PC-3 (cell line): ENCODE measurements around the gene JMJD6. TPM values are rescaled to one million over a fixed set of nuclear protein-coding genes. Genes with fewer than 3 reads are reported as not detected.

ENCODE experiments used
- ATAC-seq: fragments of 200-7000 bp; cut with Tn5 transposase; 2 replicates; pipeline ENCODE4 v1.9.1; 2020; ENCODE audit warnings: mild to moderate bottlenecking, moderate library complexity
- BruUV-seq: library from RNA; stranded (reverse); fragments of 400-500 nt; replicated peaks from 2 replicates; lab custom pipeline; 2021; lab: Mats Ljungman, UMichigan
- CTCF ChIA-PET: fragments of 300-600 bp; sonication (Branson Sonifier 250); formaldehyde crosslinking; loops from one replicate; lab custom pipeline; 2022; ENCODE audit warnings: antibody characterized with exemption; lab: Charles Lee
- POLR2A ChIA-PET: fragments of 300-600 bp; sonication (Branson Sonifier 250); formaldehyde crosslinking; loops from one replicate; lab custom pipeline; 2022; ENCODE audit warnings: antibody characterized with exemption; ENCODE audit not compliant: unreplicated experiment; lab: Charles Lee
- DNase-seq: peaks from one replicate; pipeline ENCODE4 v3.0.0-alpha.2; 2015
- H2AFZ ChIP-seq: fragments of 300-600 bp; sonication (generic); 2 replicates; pipeline ENCODE4 v1.6.0; 2016; ENCODE audit warnings: antibody characterized with exemption, low read length
- H3F3A ChIP-seq: fragments of 300-600 bp; sonication (generic); one replicate; pipeline ENCODE4 v1.6.0; 2017; ENCODE audit warnings: antibody characterized with exemption, low read length, control low read depth, mild to moderate bottlenecking; ENCODE audit not compliant: unreplicated experiment
- H3K27ac ChIP-seq: fragments of 300-600 bp; sonication (generic); 2 replicates; pipeline ENCODE4 v1.5.1; 2016; ENCODE audit warnings: mild to moderate bottlenecking, low read length
- H3K27me3 ChIP-seq: fragments of 300-600 bp; sonication (generic); 2 replicates; pipeline ENCODE4 v1.6.1; 2016; ENCODE audit warnings: low read length, mixed read lengths
- H3K36me3 ChIP-seq: fragments of 300-600 bp; sonication (generic); 2 replicates; pipeline ENCODE4 v1.6.1; 2016; ENCODE audit warnings: low read depth, mixed run types, low read length, mixed read lengths
- H3K4me1 ChIP-seq: fragments of 300-600 bp; sonication (generic); 2 replicates; pipeline ENCODE4 v1.5.1; 2016; ENCODE audit warnings: low read length; ENCODE audit not compliant: insufficient read depth
- H3K4me2 ChIP-seq: fragments of 300-600 bp; sonication (generic); 2 replicates; pipeline ENCODE4 v1.6.0; 2016; ENCODE audit warnings: low read length
- H3K4me3 ChIP-seq: fragments of 300-600 bp; sonication (generic); 2 replicates; pipeline ENCODE4 v1.5.1; 2016; ENCODE audit warnings: mild to moderate bottlenecking, low read length, mixed read lengths
- H3K79me2 ChIP-seq: fragments of 300-600 bp; sonication (generic); 2 replicates; pipeline ENCODE4 v1.6.1; 2017; ENCODE audit warnings: low read length, mixed read lengths
- H3K9ac ChIP-seq: fragments of 300-600 bp; sonication (generic); 2 replicates; pipeline ENCODE4 v1.6.0; 2016; ENCODE audit warnings: mild to moderate bottlenecking, low read length
- H3K9me2 ChIP-seq: fragments of 300-600 bp; sonication (generic); replicated peaks from 2 replicates; pipeline ENCODE4 v1.6.1; 2016; ENCODE audit warnings: mixed run types, low read length, mixed read lengths
- H3K9me3 ChIP-seq: fragments of 300-600 bp; sonication (generic); 2 replicates; pipeline ENCODE4 v1.6.1; 2016; ENCODE audit warnings: low read length, mixed read lengths
- H4K20me1 ChIP-seq: fragments of 300-600 bp; sonication (generic); 2 replicates; pipeline ENCODE4 v1.6.1; 2016; ENCODE audit warnings: low read length, mixed read lengths
- EZH2 ChIP-seq: fragments of 300-600 bp; sonication (generic); IDR thresholded peaks from one replicate; pipeline ENCODE4 v1.6.1; 2017; ENCODE audit warnings: antibody characterized with exemption, mild to moderate bottlenecking, low read length; ENCODE audit not compliant: unreplicated experiment
- EZH2phosphoT487 ChIP-seq: fragments of 300-600 bp; sonication (generic); IDR thresholded peaks from 2 replicates; pipeline ENCODE4 v1.6.1; 2018; ENCODE audit warnings: mild to moderate bottlenecking, antibody characterized with exemption, low read length, borderline replicate concordance
- intact Hi-C: fragments of 100-400 bp; cut with micrococcal nuclease; formaldehyde crosslinking; loops from 2 replicates; pipeline ENCODE4 v1.9.0; 2023
- microRNA-seq: library from miRNA; unstranded; fragments of <30 nt; microRNA quantifications from one replicate; pipeline ENCODE4 v1.1.0, GENCODE V29; 2020; ENCODE audit not compliant: unreplicated experiment
- total RNA-seq: library from RNA; depleted of rRNA; stranded (reverse); fragments of >200 nt; gene quantifications from 2 replicates; pipeline ENCODE4 v1.2.3, GENCODE V29; 2014; rRNA removed
- TF ChIP-seq, protein P1 (sequence below): fragments of 300-600 bp; sonication (generic); conservative IDR thresholded peaks from 2 replicates; pipeline ENCODE4 v1.5.1; 2017; ENCODE audit warnings: antibody characterized with exemption, low read depth, mild to moderate bottlenecking, low read length

Gene JMJD6
- total RNA-seq, 1 experiment from 2014 or later, result 39.0 TPM

DNA sequence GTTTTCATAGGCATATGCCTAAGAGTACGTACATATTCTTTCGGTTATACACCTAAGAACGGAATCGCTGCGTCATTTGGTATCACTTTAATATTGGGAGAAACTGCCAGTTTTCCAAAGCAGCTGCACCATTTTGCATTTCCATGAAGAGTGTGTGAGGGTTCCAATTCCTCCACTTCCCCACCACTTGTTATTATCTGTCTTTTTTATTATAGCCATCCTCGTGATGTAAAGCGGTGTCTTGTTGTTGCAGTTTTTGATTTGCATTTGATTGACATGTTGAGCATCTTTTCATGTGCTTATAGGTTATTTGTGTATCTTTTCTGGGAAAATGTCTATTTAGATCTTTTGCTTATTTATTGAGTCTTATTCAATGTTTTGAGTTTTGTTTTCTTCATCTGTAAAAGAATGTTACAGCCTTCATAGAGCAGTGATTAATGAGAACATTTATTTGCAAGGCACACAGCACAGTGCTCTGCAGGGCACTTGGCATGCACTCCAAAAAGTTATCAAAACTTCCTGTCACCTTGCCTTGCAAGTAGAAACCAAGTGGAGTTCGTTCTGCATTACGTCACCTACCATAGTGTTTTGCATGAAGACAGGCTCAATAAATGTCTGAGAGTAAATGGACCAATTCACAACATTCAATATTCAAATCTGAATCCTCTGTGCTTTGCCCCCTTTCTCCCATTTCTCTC is 56.2 kb downstream of the JMJD6 start:
- no peaks in the 10 kb centered on the region for H3K36me3 ChIP-seq
- TF ChIP-seq, protein P1, sequence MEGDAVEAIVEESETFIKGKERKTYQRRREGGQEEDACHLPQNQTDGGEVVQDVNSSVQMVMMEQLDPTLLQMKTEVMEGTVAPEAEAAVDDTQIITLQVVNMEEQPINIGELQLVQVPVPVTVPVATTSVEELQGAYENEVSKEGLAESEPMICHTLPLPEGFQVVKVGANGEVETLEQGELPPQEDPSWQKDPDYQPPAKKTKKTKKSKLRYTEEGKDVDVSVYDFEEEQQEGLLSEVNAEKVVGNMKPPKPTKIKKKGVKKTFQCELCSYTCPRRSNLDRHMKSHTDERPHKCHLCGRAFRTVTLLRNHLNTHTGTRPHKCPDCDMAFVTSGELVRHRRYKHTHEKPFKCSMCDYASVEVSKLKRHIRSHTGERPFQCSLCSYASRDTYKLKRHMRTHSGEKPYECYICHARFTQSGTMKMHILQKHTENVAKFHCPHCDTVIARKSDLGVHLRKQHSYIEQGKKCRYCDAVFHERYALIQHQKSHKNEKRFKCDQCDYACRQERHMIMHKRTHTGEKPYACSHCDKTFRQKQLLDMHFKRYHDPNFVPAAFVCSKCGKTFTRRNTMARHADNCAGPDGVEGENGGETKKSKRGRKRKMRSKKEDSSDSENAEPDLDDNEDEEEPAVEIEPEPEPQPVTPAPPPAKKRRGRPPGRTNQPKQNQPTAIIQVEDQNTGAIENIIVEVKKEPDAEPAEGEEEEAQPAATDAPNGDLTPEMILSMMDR, result no peak
- TF ChIP-seq EZH2 (no peak), EZH2phosphoT487 (no peak)
- H3K9me2 ChIP-seq, result no peaks in the 10 kb centered on the region
- H2AFZ ChIP-seq, result no peak overlapping the region
- H3K4me3 ChIP-seq, result no peak overlapping the region
- ChIA-PET CTCF (no interaction called here), POLR2A (no interaction called here)
- ATAC-seq, result no peak
- no peak for DNase-seq
- BruUV-seq, result no TSS peak
- no peak overlapping the region for H3K9ac ChIP-seq
- no peak overlapping the region for H3K4me2 ChIP-seq
- H3K9me3 ChIP-seq, result no peaks in the 10 kb centered on the region
- H3K79me2 ChIP-seq, result no peaks in the 10 kb centered on the region
- no peaks in the 10 kb centered on the region for H3K27me3 ChIP-seq
- H3K27ac ChIP-seq, result no peak overlapping the region
- H3K4me1 ChIP-seq, result peaks cover 14% of the 10 kb centered on the region
- H4K20me1 ChIP-seq, result no peaks in the 10 kb centered on the region
- intact Hi-C loops, result loop anchor here (5.0 kb wide), 3 partner anchors 42 to 113 kb away; partner anchors contain the start of gene MXRA7
- H3F3A ChIP-seq, result no peaks in the 10 kb centered on the region

Small RNAs within 50 kb of the gene (microRNA-seq; reads per million reads assigned to microRNA genes)
- gene MIR636, result 1.8 reads per million

Other genes starting within 250 kb of the JMJD6 start
- gene RHBDF2, start 225.2 kb downstream of the JMJD6 start, total RNA-seq, result 52.3 and 74.8 TPM in 2 replicates
- 0.40 and 0.62 TPM in 2 replicates for gene CYGB, start 188.9 kb downstream of the JMJD6 start, total RNA-seq
- gene PRCD, start 186.6 kb downstream of the JMJD6 start, total RNA-seq, result 0.86 and 2.5 TPM in 2 replicates
- gene ST6GALNAC2, start 140.7 kb downstream of the JMJD6 start, total RNA-seq, result 1.0 and 6.4 TPM in 2 replicates
- gene ST6GALNAC1, start 82.8 kb downstream of the JMJD6 start, total RNA-seq, result 2.6 and 4.1 TPM in 2 replicates
- gene MXRA7, start 15.6 kb downstream of the JMJD6 start, total RNA-seq, result 98.3 and 148 TPM in 2 replicates
- 48.1 and 58.7 TPM in 2 replicates for gene METTL23, start 233 bp upstream of the JMJD6 start, total RNA-seq
- 562 and 859 TPM in 2 replicates for gene SRSF2, start 10.7 kb upstream of the JMJD6 start, total RNA-seq
- 16.6 and 17.3 TPM in 2 replicates for gene MFSD11, start 11.5 kb upstream of the JMJD6 start, total RNA-seq
- gene MGAT5B, start 141.8 kb upstream of the JMJD6 start, total RNA-seq, result 4.9 and 10.3 TPM in 2 replicates